PFSK-1 (cell line): ENCODE data around the gene KLHL22.

Source experiments
- FOXP2 ChIP-seq: optimal IDR thresholded peaks from 2 replicates; pipeline ENCODE3; 2011; ENCODE audit warnings: borderline replicate concordance, control low read depth, inconsistent platforms; ENCODE audit not compliant: insufficient read depth; ENCODE audit errors: extremely low read length, extremely low read depth
- POLR2AphosphoS5 ChIP-seq: IDR thresholded peaks from 2 replicates; pipeline ENCODE4 v1.6.1; 2012; ENCODE audit warnings: low read depth, mild to moderate bottlenecking, control low read depth, low read length, moderate library complexity
- SIN3A ChIP-seq: IDR thresholded peaks from 2 replicates; pipeline ENCODE4 v1.6.1; 2012; ENCODE audit warnings: mild to moderate bottlenecking, low read length, moderate library complexity, borderline replicate concordance; ENCODE audit not compliant: insufficient read depth
- TAF1 ChIP-seq: IDR thresholded peaks from 2 replicates; pipeline ENCODE4 v1.6.1; 2012; ENCODE audit warnings: low read length, control low read depth, borderline replicate concordance; ENCODE audit not compliant: insufficient read depth
- TF ChIP-seq, protein P1 (sequence below), 2 experiments: IDR thresholded peaks; 2 replicates each; pipeline versions ENCODE4 v1.6.1 to v1.8.0; 2011 to 2012; ENCODE audit warnings: low read depth in 2 of 2, low read length in 2 of 2, control low read depth in 1 of 2, inconsistent platforms in 1 of 2, mild to moderate bottlenecking in 1 of 2, moderate library complexity in 1 of 2; ENCODE audit not compliant: insufficient read depth in 1 of 2

Gene KLHL22

DNA sequence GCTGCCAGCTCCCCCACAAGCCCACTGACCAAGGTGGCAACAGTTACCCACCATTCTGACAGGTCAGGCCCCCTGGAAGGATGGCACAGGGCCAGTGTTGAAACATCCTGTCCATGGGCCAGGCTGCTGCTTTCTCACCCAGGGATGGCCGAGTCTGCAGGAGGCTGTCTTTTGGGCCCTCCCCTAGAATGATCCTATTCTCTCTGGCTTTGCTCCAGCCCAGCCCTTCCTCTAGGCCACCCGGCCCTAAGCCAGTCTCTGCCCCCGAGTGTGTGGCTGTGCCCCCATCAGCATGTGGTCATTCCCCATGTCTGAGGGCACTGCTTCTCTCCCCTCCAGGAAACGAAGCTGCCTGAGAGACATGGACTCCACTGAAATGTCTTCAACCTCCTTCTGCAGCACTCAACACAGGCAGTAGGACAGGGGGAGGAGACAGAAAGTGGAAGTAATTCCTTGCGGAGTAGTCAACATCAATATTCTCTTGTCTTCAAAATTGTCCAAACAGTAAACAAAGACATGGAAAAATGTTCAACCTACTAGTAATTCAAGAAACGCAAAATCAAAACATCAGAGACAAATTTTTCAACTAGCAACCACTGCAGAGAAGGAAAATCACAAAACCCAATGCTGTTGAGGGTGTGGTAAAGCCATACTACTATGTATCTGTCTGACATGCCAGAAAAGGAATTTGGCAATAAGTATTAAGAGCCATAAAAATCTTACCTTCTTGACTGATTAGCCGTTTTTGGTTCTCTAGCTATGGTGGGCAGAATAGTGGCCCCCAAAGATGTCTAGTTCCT, 52.9 kb downstream of the KLHL22 start:
- TF ChIP-seq SIN3A (no peak), POLR2AphosphoS5 (no peak), FOXP2 (no peak), TAF1 (no peak)
- TF ChIP-seq, protein P1, sequence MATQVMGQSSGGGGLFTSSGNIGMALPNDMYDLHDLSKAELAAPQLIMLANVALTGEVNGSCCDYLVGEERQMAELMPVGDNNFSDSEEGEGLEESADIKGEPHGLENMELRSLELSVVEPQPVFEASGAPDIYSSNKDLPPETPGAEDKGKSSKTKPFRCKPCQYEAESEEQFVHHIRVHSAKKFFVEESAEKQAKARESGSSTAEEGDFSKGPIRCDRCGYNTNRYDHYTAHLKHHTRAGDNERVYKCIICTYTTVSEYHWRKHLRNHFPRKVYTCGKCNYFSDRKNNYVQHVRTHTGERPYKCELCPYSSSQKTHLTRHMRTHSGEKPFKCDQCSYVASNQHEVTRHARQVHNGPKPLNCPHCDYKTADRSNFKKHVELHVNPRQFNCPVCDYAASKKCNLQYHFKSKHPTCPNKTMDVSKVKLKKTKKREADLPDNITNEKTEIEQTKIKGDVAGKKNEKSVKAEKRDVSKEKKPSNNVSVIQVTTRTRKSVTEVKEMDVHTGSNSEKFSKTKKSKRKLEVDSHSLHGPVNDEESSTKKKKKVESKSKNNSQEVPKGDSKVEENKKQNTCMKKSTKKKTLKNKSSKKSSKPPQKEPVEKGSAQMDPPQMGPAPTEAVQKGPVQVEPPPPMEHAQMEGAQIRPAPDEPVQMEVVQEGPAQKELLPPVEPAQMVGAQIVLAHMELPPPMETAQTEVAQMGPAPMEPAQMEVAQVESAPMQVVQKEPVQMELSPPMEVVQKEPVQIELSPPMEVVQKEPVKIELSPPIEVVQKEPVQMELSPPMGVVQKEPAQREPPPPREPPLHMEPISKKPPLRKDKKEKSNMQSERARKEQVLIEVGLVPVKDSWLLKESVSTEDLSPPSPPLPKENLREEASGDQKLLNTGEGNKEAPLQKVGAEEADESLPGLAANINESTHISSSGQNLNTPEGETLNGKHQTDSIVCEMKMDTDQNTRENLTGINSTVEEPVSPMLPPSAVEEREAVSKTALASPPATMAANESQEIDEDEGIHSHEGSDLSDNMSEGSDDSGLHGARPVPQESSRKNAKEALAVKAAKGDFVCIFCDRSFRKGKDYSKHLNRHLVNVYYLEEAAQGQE (IDR thresholded peaks at IDR 0.05; ENCODE audit: insufficient read depth in 1 of 2, low read depth in 2 of 2, low read length in 2 of 2), result no peak

- TF ChIP-seq POLR2AphosphoS5, result no peak
- TF ChIP-seq TAF1, result no peak
- TF ChIP-seq, protein P1 (IDR thresholded peaks at IDR 0.05; ENCODE audit: insufficient read depth in 1 of 2, low read depth in 2 of 2, low read length in 2 of 2), result no peak
- TF ChIP-seq SIN3A, result no peak
- no peak for TF ChIP-seq FOXP2
Observed at GRCh38 chr22:20441631-20442484, 53.7 kb downstream of the KLHL22 start.

- TF ChIP-seq TAF1 (no peak), FOXP2 (no peak), POLR2AphosphoS5 (no peak), SIN3A (no peak)
- TF ChIP-seq, protein P1 (IDR thresholded peaks at IDR 0.05; ENCODE audit: insufficient read depth in 1 of 2, low read depth in 2 of 2, low read length in 2 of 2), result no peak
Observed at GRCh38 chr22:20440637-20441591, 54.7 kb downstream of the KLHL22 start.

- TF ChIP-seq, protein P1 (IDR thresholded peaks at IDR 0.05; ENCODE audit: insufficient read depth in 1 of 2, low read depth in 2 of 2, low read length in 2 of 2), result no peak
- TF ChIP-seq SIN3A (no peak), FOXP2 (no peak), TAF1 (no peak), POLR2AphosphoS5 (no peak)
Observed at GRCh38 chr22:20439928-20440575, 55.5 kb downstream of the KLHL22 start.
